ENCODE measurements around the gene ALDH18A1. TPM values are rescaled to one million over a fixed set of nuclear protein-coding genes. Genes with fewer than 3 reads are reported as not detected.

Gene ALDH18A1
- total RNA-seq, 1 experiment from 2014 or later, result 50.1 TPM

- no peak overlapping the region for H3K27ac Mint-ChIP-seq (ENCODE audit: unreplicated experiment)
- no peak overlapping the region for H3K4me3 Mint-ChIP-seq (ENCODE audit: low read depth, unreplicated experiment)
- CTCF ChIA-PET, result no interaction called here
- no peak for DNase-seq
- H3K4me1 Mint-ChIP-seq (ENCODE audit: low read depth, unreplicated experiment), result no peaks in the 10 kb centered on the region
- no peaks in the 10 kb centered on the region for H3K9me3 Mint-ChIP-seq (ENCODE audit: low read depth, unreplicated experiment)
- TF ChIP-seq CTCF (IDR thresholded peaks at IDR 0.05; ENCODE audit: unreplicated experiment), result no peak
- intact Hi-C loops (cut with micrococcal nuclease; ENCODE audit: unreplicated experiment), result no loop called here
- no peaks in the 10 kb centered on the region for H3K27me3 Mint-ChIP-seq (ENCODE audit: unreplicated experiment)
- no TSS peak for BruUV-seq (replicated peaks)
- peaks cover 5% of the 10 kb centered on the region for H3K36me3 Mint-ChIP-seq (ENCODE audit: insufficient read depth, unreplicated experiment)
These were observed 7.0 kb upstream of the ALDH18A1 start for GRCh38 chr10:95663496-95663895.

- BruUV-seq (replicated peaks), result no TSS peak
- CTCF ChIA-PET, result no interaction called here
- Mint-ChIP-seq H3K4me3 (ENCODE audit: low read depth, unreplicated experiment) (no peak overlapping the region), H3K4me1 (ENCODE audit: low read depth, unreplicated experiment) (no peaks in the 10 kb centered on the region), H3K27me3 (ENCODE audit: unreplicated experiment) (no peaks in the 10 kb centered on the region), H3K36me3 (ENCODE audit: insufficient read depth, unreplicated experiment) (peaks cover under 1% of the 10 kb centered on the region), H3K9me3 (ENCODE audit: low read depth, unreplicated experiment) (no peaks in the 10 kb centered on the region), H3K27ac (ENCODE audit: unreplicated experiment) (no peak overlapping the region)
- intact Hi-C loops (cut with micrococcal nuclease; ENCODE audit: unreplicated experiment), result no loop called here
- DNase-seq, result no peak
- TF ChIP-seq CTCF (IDR thresholded peaks at IDR 0.05; ENCODE audit: unreplicated experiment), result no peak
These were observed 5.3 kb upstream of the ALDH18A1 start for GRCh38 chr10:95661818-95662217.

- peaks cover 16% of the 10 kb centered on the region for H3K36me3 Mint-ChIP-seq (ENCODE audit: insufficient read depth, unreplicated experiment)
- H3K4me1 Mint-ChIP-seq (ENCODE audit: low read depth, unreplicated experiment), result no peaks in the 10 kb centered on the region
- BruUV-seq (replicated peaks), result no TSS peak
- CTCF ChIA-PET, result no interaction called here
- H3K9me3 Mint-ChIP-seq (ENCODE audit: low read depth, unreplicated experiment), result no peaks in the 10 kb centered on the region
- H3K27ac Mint-ChIP-seq (ENCODE audit: unreplicated experiment), result no peak overlapping the region
- DNase-seq, result no peak
- H3K4me3 Mint-ChIP-seq (ENCODE audit: low read depth, unreplicated experiment), result no peak overlapping the region
- intact Hi-C loops (cut with micrococcal nuclease; ENCODE audit: unreplicated experiment), result no loop called here
- TF ChIP-seq CTCF (IDR thresholded peaks at IDR 0.05; ENCODE audit: unreplicated experiment), result no peak
- no peaks in the 10 kb centered on the region for H3K27me3 Mint-ChIP-seq (ENCODE audit: unreplicated experiment)
These were observed 3.8 kb upstream of the ALDH18A1 start for GRCh38 chr10:95660283-95660682.

- BruUV-seq (replicated peaks), result no TSS peak
- no peak for TF ChIP-seq CTCF (IDR thresholded peaks at IDR 0.05; ENCODE audit: unreplicated experiment)
- CTCF ChIA-PET, result interaction anchor here (0.5 to 0.6 kb wide), 2 partner anchors 36 to 448 kb away, joined by 3 read pairs; partner anchors contain the start of gene TCTN3
- Mint-ChIP-seq H3K4me3 (ENCODE audit: low read depth, unreplicated experiment) (peak overlapping the region; percentile 100), H3K36me3 (ENCODE audit: insufficient read depth, unreplicated experiment) (peaks cover 32% of the 10 kb centered on the region), H3K4me1 (ENCODE audit: low read depth, unreplicated experiment) (no peaks in the 10 kb centered on the region), H3K27ac (ENCODE audit: unreplicated experiment) (peak overlapping the region; percentile 96), H3K27me3 (ENCODE audit: unreplicated experiment) (no peaks in the 10 kb centered on the region), H3K9me3 (ENCODE audit: low read depth, unreplicated experiment) (no peaks in the 10 kb centered on the region)
- no peak for DNase-seq
- intact Hi-C loops (cut with micrococcal nuclease; ENCODE audit: unreplicated experiment), result no loop called here
These were observed 739 bp upstream of the ALDH18A1 start for GRCh38 chr10:95657250-95657649.
